Endothelial cell of hepatic sinusoid (primary cell): ENCODE results near the gene FAM167B.
"Not testable (repeated sequence)": the region's sequence is repeated elsewhere in the genome, so short reads cannot be mapped to it uniquely, and the experiment has no call there.

Experiments
- in situ Hi-C: cut with HindIII; loops from 2 replicates; pipeline ENCODE4 v1.10.0; 2017; ENCODE audit warnings: low sequenced_read_pairs

Gene FAM167B

GRCh38 chr1:32255072-32256071, 8.3 kb downstream of the FAM167B start:
- in situ Hi-C loops = no loop called here

GRCh38 chr1:32256473-32257226, 9.6 kb downstream of the FAM167B start:
- in situ Hi-C loops = no loop called here

- in situ Hi-C loops = no loop called here
These were observed 10.1 kb downstream of the FAM167B start for GRCh38 chr1:32257227-32257508.

- in situ Hi-C loops = not testable (repeated sequence)
These were observed 16.2 kb downstream of the FAM167B start for GRCh38 chr1:32263236-32263593.

GRCh38 chr1:32263744-32264143, 16.7 kb downstream of the FAM167B start:
- in situ Hi-C loops = no loop called here

GRCh38 chr1:32265846-32266245, 18.8 kb downstream of the FAM167B start:
- in situ Hi-C loops = no loop called here

- in situ Hi-C loops = no loop called here
These were observed 20.0 kb downstream of the FAM167B start for GRCh38 chr1:32266921-32267591.

- in situ Hi-C loops = no loop called here
These were observed 22.7 kb downstream of the FAM167B start for GRCh38 chr1:32269744-32270143.

GRCh38 chr1:32272557-32273390, 25.8 kb downstream of the FAM167B start:
- in situ Hi-C loops = no loop called here

GRCh38 chr1:32273391-32274208, 26.6 kb downstream of the FAM167B start:
- in situ Hi-C loops = no loop called here

GRCh38 chr1:32274646-32275340, 27.8 kb downstream of the FAM167B start:
- in situ Hi-C loops = no loop called here

- in situ Hi-C loops = no loop called here
These were observed 28.4 kb downstream of the FAM167B start for GRCh38 chr1:32275424-32275823.

- in situ Hi-C loops = no loop called here
These were observed 29.2 kb downstream of the FAM167B start for GRCh38 chr1:32276032-32276782.

- in situ Hi-C loops = loop anchor here (10.0 kb wide), 1 partner anchor 90 kb away; no protein-coding TSS in a partner anchor
These were observed 37.8 kb downstream of the FAM167B start for GRCh38 chr1:32284777-32285176.

- in situ Hi-C loops = loop anchor here (10.0 kb wide), 1 partner anchor 89 kb away; no protein-coding TSS in a partner anchor
These were observed 38.6 kb downstream of the FAM167B start for GRCh38 chr1:32285658-32286057.

- in situ Hi-C loops = loop anchor here (10.0 kb wide), 1 partner anchor 88 kb away; no protein-coding TSS in a partner anchor
These were observed 39.7 kb downstream of the FAM167B start for GRCh38 chr1:32286763-32287162.

- in situ Hi-C loops = loop anchor here (10.0 kb wide), 1 partner anchor 86 kb away; no protein-coding TSS in a partner anchor
These were observed 42.2 kb downstream of the FAM167B start for GRCh38 chr1:32289256-32289655.

- in situ Hi-C loops = no loop called here
These were observed 44.2 kb downstream of the FAM167B start for GRCh38 chr1:32291145-32291707.
